GM23338 (cell line): Measurements from ENCODE around the gene AHSP. TPM values are rescaled to one million over a fixed set of nuclear protein-coding genes. Genes with fewer than 3 reads are reported as not detected.

Experiments used
- ATAC-seq: fragments of 200-7000 bp; cut with Tn5 transposase; 3 replicates; pipeline ENCODE4 v1.9.1; 2020
- DNase-seq: peaks from one replicate; pipeline ENCODE4 v3.0.0-alpha.2; 2015; ENCODE audit warnings: low spot score
- H2AFZ ChIP-seq: fragments of 200-600 bp; sonication (generic); 2 replicates; pipeline ENCODE4 v1.8.0; 2016; ENCODE audit warnings: antibody characterized with exemption, mild to moderate bottlenecking, moderate library complexity
- H3F3A ChIP-seq: fragments of 200-600 bp; sonication (generic); replicated peaks from 2 replicates; pipeline ENCODE4 v1.8.0; 2017; ENCODE audit warnings: antibody characterized with exemption, mixed run types, low read depth
- H3K27ac ChIP-seq: fragments of 200-600 bp; sonication (generic); 2 replicates; pipeline ENCODE4 v1.6.1; 2016; ENCODE audit warnings: low read depth
- H3K27me3 ChIP-seq: fragments of 200-600 bp; sonication (generic); 2 replicates; pipeline ENCODE4 v1.8.0; 2016; ENCODE audit warnings: mild to moderate bottlenecking, mixed run types, moderate library complexity; ENCODE audit not compliant: insufficient read depth
- H3K36me3 ChIP-seq: fragments of 200-600 bp; sonication (generic); 2 replicates; pipeline ENCODE4 v1.8.0; 2016; ENCODE audit warnings: mild to moderate bottlenecking; ENCODE audit not compliant: insufficient read depth
- H3K4me1 ChIP-seq: fragments of 200-600 bp; sonication (generic); 2 replicates; pipeline ENCODE4 v1.8.0; 2016; ENCODE audit warnings: mild to moderate bottlenecking, moderate library complexity; ENCODE audit not compliant: insufficient read depth
- H3K4me2 ChIP-seq: fragments of 200-600 bp; sonication (generic); 2 replicates; pipeline ENCODE4 v1.7.1; 2017; ENCODE audit warnings: mixed run types
- H3K4me3 ChIP-seq: fragments of 200-600 bp; sonication (generic); 2 replicates; pipeline ENCODE4 v1.6.1; 2016; ENCODE audit warnings: mixed run types
- H3K79me2 ChIP-seq: fragments of 200-600 bp; sonication (generic); replicated peaks from 2 replicates; pipeline ENCODE4 v1.8.0; 2017; ENCODE audit warnings: mild to moderate bottlenecking; ENCODE audit not compliant: insufficient read depth
- H3K9me2 ChIP-seq: fragments of 200-600 bp; sonication (generic); 2 replicates; pipeline ENCODE4 v1.8.0; 2017; ENCODE audit not compliant: insufficient read depth
- H4K20me1 ChIP-seq: fragments of 200-600 bp; sonication (generic); replicated peaks from 2 replicates; pipeline ENCODE4 v1.8.0; 2017; ENCODE audit warnings: mild to moderate bottlenecking; ENCODE audit not compliant: insufficient read depth
- H3K27ac Mint-ChIP-seq: 2 replicates; pipeline ENCODE4 v1.8.0; 2020; ENCODE audit warnings: inconsistent platforms, mild to moderate bottlenecking, moderate library complexity, mixed read lengths
- H3K27me3 Mint-ChIP-seq: 3 replicates; pipeline ENCODE4 v1.8.0; 2022; ENCODE audit warnings: low read depth, mild to moderate bottlenecking, moderate library complexity, mixed read lengths, inconsistent platforms; ENCODE audit not compliant: insufficient read depth, poor library complexity
- H3K36me3 Mint-ChIP-seq: 3 replicates; pipeline ENCODE4 v1.8.0; 2021; ENCODE audit warnings: low read depth, mild to moderate bottlenecking, inconsistent platforms, moderate library complexity, mixed read lengths
- H3K4me1 Mint-ChIP-seq: 3 replicates; pipeline ENCODE4 v1.8.0; 2020; ENCODE audit warnings: mild to moderate bottlenecking, inconsistent platforms, mixed read lengths
- H3K4me3 Mint-ChIP-seq: 3 replicates; pipeline ENCODE4 v1.8.0; 2021; ENCODE audit warnings: moderate library complexity, mild to moderate bottlenecking, inconsistent platforms, mixed read lengths
- H3K9me3 Mint-ChIP-seq: 3 replicates; pipeline ENCODE4 v1.8.0; 2020; ENCODE audit warnings: moderate library complexity, mild to moderate bottlenecking, inconsistent platforms, mixed read lengths
- CREB1 ChIP-seq: fragments of 250-450 bp; sonication (Bioruptor Pico); IDR thresholded peaks from 2 replicates; pipeline ENCODE4 v1.5.0; 2020; ENCODE audit warnings: low read depth, mild to moderate bottlenecking, moderate library complexity
- CTCF ChIP-seq, 2 experiments: fragments of 200-600 bp in 1 of 2; sonication (generic) in 1 of 2; conservative IDR thresholded peaks; 2 replicates each; pipeline versions ENCODE4 v1.5.1 to v1.6.1; 2016 to 2017; ENCODE audit warnings: antibody characterized with exemption in 2 of 2, low read depth in 2 of 2, mild to moderate bottlenecking in 2 of 2, moderate library complexity in 1 of 2
- ETS1 ChIP-seq: IDR thresholded peaks from 2 replicates; pipeline ENCODE4 v1.6.1; 2016; ENCODE audit warnings: antibody characterized with exemption
- EZH2 ChIP-seq: fragments of 200-600 bp; sonication (generic); IDR thresholded peaks from one replicate; pipeline ENCODE4 v1.8.0; 2017; ENCODE audit warnings: antibody characterized with exemption, mild to moderate bottlenecking, low read depth; ENCODE audit not compliant: unreplicated experiment
- EZH2phosphoT487 ChIP-seq: fragments of 200-600 bp; sonication (generic); IDR thresholded peaks from one replicate; pipeline ENCODE4 v1.8.1; 2018; ENCODE audit warnings: antibody characterized with exemption; ENCODE audit not compliant: unreplicated experiment
- JUNB ChIP-seq: IDR thresholded peaks from one replicate; pipeline ENCODE4 v1.6.1; 2016; ENCODE audit warnings: antibody characterized with exemption; ENCODE audit not compliant: unreplicated experiment
- NANOG ChIP-seq: IDR thresholded peaks from 2 replicates; pipeline ENCODE4 v1.6.1; 2016; ENCODE audit warnings: antibody characterized with exemption, borderline replicate concordance
- POLR2AphosphoS5 ChIP-seq: IDR thresholded peaks from 2 replicates; pipeline ENCODE4 v1.6.1; 2016; ENCODE audit warnings: antibody characterized with exemption, low read depth
- REST ChIP-seq: IDR thresholded peaks from one replicate; pipeline ENCODE4 v1.6.1; 2018; ENCODE audit warnings: antibody characterized with exemption; ENCODE audit not compliant: unreplicated experiment
- STAT1 ChIP-seq: IDR thresholded peaks from one replicate; pipeline ENCODE4 v1.6.1; 2016; ENCODE audit warnings: antibody characterized with exemption; ENCODE audit not compliant: unreplicated experiment
- ZNF114 ChIP-seq: fragments of 250-450 bp; sonication (Bioruptor Pico); IDR thresholded peaks from 2 replicates; pipeline ENCODE4 v1.5.0; 2020; ENCODE audit warnings: mild to moderate bottlenecking, moderate library complexity
- ZNF331 ChIP-seq: fragments of 250-450 bp; sonication (Bioruptor Pico); IDR thresholded peaks from 2 replicates; pipeline ENCODE4 v1.5.0; 2020; ENCODE audit warnings: low read depth, mild to moderate bottlenecking, moderate library complexity
- ZNF462 ChIP-seq: fragments of 250-450 bp; sonication (Bioruptor Pico); IDR thresholded peaks from 2 replicates; pipeline ENCODE4 v1.5.0; 2020; ENCODE audit warnings: mild to moderate bottlenecking, moderate library complexity
- polyA plus RNA-seq: library from polyadenylated mRNA; unstranded; fragments of >200 nt; fragmentation: Nextera tagmentation; extraction: Ambion mirVana; gene quantifications from 2 replicates; pipeline ENCODE4 v1.2.1, GENCODE V29; 2016
- total RNA-seq: library from RNA; depleted of rRNA; stranded (reverse); fragments of >200 nt; shearing (Covaris generic); gene quantifications from 2 replicates; pipeline ENCODE4 v1.2.3, GENCODE V29; 2014

AHSP gene
- total and polyA plus RNA-seq, 2 experiments from 2014 or later: 2.1 TPM; not detected in 1

- H3K4me2 ChIP-seq: no peak overlapping the region
- H3K27me3 ChIP-seq: peaks cover 64% of the 10 kb centered on the region
- no peaks in the 10 kb centered on the region for H3K9me2 ChIP-seq
- H3K27ac ChIP-seq: no peak overlapping the region
- H2AFZ ChIP-seq: no peak overlapping the region
- DNase-seq (no peak), ATAC-seq (no peak)
- Mint-ChIP-seq H3K36me3 (no peaks in the 10 kb centered on the region), H3K4me1 (peaks cover 21% of the 10 kb centered on the region; the same call in 2 of the 3 replicates), H3K27ac (no peak overlapping the region), H3K27me3 (peaks cover 50% of the 10 kb centered on the region), H3K4me3 (no peak overlapping the region), H3K9me3 (no peaks in the 10 kb centered on the region)
- H3K79me2 ChIP-seq: no peaks in the 10 kb centered on the region
- no peak overlapping the region for H3K4me3 ChIP-seq
- TF ChIP-seq NANOG (no peak), ZNF114 (CRISPR knock-in tag) (no peak), EZH2phosphoT487 (no peak), POLR2AphosphoS5 (no peak), ZNF462 (CRISPR knock-in tag) (no peak), CREB1 (CRISPR knock-in tag) (no peak), REST (no peak), EZH2 (no peak), ETS1 (no peak), STAT1 (no peak), JUNB (no peak), ZNF331 (no peak), CTCF (conservative IDR thresholded peaks at IDR 0.05; ENCODE audit: low read depth in 2 of 2) (no peak)
- H3K4me1 ChIP-seq: no peaks in the 10 kb centered on the region; the same call in 1 of the 2 replicates
- peaks cover 8% of the 10 kb centered on the region; the same call in 1 of the 2 replicates for H3F3A ChIP-seq
- no peaks in the 10 kb centered on the region for H3K36me3 ChIP-seq
- H4K20me1 ChIP-seq: no peaks in the 10 kb centered on the region
Measured at GRCh38 chr16:31480851-31481536, 46.7 kb upstream of the AHSP start.
